Measurements from ENCODE around the gene FUT3.
"Not testable (repeated sequence)": the region's sequence is repeated elsewhere in the genome, so short reads cannot be mapped to it uniquely, and the experiment has no call there.

The FUT3 gene

GRCh38 chr19:5881543-5882299, 30.5 kb upstream of the FUT3 start:
- DNase-seq (ENCODE audit: low spot score), result no peak

DNA sequence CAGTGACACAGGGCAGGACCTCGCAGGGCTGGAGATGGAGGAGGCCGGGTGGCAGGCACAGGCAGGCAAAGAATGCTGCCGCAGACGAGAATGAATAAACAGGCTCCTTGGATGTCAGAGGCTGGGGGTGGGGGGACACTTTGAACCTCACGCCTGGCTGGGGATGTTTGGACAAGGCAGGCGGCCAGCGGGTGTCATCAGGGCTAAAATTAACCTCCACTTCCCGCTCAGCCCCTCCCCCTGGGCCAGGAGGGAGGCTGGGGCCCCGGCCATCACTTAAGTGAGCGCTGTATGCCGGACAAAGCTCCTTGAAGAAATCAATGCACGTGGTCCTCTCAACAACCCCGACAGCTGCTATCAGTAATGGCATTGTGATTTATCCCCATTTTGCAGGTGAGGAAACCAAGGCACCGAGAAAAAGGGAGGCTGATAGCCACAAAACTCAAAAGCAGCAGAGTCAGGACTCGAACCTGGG, 29.4 kb upstream of the FUT3 start:
- DNase-seq (ENCODE audit: low spot score), result no peak

DNA sequence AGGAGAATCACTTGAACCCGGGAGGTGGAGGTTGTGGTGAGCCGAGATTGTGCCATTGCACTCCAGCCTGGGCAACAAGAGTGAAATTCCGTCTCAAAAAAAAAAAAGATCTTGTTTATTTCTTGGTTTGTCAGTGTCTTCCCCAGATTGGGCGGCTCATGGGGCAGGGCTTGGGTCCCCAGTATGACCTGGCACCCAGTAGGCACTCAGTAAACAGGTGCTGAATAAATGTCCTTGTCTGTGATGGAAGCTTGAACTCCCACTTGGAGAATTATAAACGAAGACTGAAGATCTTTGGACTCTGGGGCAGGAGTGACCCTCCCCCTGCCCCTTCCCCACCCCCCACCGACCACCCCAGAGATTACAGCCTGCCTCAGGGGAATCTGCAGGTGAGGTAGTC, 28.9 kb upstream of the FUT3 start:
- no peak for DNase-seq (ENCODE audit: low spot score)

- no peak for DNase-seq (ENCODE audit: low spot score)
These were observed 26.6 kb upstream of the FUT3 start for GRCh38 chr19:5877882-5878281.

DNA sequence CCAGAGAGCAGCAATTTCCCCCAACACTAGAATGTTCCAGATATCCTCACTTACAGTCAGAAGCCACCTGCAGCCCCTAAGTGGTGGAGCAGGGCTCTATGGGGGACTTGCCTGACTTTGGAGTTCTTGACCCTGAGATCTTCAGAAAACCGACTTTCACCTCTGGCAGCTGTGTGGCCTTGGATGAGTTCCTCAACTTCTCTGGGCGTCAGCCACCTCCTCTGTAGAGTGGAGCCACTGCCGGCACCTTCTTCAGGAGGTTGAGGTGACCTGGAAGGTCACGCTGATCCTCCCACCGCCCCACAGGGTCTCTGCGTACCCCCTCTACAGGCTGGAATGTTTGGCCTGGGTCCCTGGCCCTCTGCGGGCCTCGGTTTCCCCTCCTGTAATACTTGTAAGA, 26.2 kb upstream of the FUT3 start:
- no peak for DNase-seq (ENCODE audit: low spot score)

GRCh38 chr19:5874496-5874895, 23.2 kb upstream of the FUT3 start:
- DNase-seq (ENCODE audit: low spot score), result not testable (repeated sequence)

GRCh38 chr19:5873617-5874199, 22.5 kb upstream of the FUT3 start:
- DNase-seq (ENCODE audit: low spot score), result no peak

DNA sequence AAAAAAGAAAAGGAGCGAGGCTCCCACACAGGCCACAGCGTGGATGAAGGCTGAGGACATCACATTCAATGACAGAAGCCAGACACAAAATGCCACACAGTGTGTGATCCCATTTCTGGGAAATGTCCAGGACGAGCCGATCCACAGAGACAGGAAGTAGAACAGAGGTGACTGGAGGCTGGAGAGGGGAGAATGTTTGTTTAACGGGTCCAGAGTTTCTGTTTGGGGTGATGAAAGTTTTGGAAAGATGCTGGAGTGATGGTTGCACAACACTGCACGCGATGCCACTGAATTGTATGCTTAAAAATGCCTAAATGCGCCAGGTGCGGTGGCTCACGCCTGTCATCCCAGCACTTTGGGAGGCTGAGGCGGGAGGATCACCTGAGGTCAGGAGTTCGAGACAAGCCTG, 19.7 kb upstream of the FUT3 start:
- DNase-seq (ENCODE audit: low spot score), result no peak

GRCh38 chr19:5867201-5868136, 16.2 kb upstream of the FUT3 start:
- no peak for DNase-seq (ENCODE audit: low spot score)

- DNase-seq (ENCODE audit: low spot score), result no peak
These were observed 14.5 kb upstream of the FUT3 start for GRCh38 chr19:5865772-5866171.

DNA sequence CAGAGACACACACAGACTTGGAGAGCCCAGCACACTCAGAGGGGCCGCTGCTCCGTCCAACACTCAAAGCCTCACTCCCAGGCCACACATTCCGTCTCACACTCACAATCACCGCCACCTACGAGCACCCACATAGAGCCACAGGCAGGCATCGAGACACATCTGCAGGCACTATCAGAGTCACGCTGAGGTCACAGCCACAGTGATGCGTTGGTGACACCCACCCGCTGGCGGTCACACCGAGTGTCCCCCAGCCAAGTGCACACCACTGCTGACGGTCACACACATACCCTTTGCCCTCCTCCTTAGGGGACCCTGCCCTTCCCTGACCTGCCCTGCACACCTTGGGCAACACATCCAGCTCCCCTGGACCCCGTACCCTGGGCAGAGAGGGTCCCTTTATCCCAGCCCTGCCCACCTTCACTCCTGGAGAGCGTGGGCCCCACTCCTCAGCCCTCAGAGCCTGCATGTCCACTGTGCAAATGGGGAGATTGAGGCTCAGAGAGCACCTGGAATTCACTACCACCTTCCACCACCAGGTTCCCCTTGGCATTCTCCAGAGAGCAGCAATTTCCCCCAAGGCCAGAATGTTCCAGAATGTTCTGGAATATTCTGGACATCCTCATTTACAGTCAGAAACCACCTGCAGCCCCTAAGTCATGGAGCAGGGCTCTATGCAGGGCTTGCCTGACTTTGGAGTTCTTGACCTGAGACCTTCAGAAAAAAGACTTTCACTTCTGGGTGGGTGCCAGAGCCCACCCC, 13.7 kb upstream of the FUT3 start:
- DNase-seq (ENCODE audit: low spot score), result no peak

DNA sequence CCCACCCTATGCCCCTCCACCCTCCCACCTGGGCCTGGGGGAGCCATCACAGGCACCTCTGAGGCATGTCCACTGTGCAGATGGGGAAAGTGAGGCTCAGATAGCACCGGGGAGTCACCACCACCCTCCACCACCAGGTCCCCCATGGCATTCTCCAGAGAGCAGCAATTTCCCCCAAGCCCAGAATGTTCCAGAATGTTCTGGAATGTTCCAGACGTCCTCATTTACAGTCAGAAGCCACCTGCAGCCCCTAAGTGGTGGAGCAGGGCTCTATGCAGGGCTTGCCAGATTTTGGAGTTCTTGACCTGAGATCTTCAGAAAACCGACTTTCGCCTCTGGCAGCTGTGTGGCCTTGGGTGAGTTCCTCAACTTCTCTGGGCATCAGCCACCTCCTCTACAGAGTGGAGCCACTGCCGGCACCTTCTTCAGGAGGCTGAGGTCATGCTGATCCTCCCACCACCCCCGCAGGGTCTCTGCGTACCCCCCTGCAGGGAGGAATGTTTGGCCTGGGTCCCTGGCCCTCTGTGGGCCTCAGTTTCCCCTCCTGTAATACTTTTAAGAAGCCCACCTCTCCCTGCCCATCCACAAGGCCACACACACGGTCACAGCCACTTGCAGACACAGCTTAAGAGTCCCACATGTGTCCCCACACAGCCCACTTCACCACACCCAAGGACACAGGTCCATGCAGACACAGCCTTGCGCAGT, 12.9 kb upstream of the FUT3 start:
- no peak for DNase-seq (ENCODE audit: low spot score)

GRCh38 chr19:5863030-5863665, 11.9 kb upstream of the FUT3 start:
- no peak for DNase-seq (ENCODE audit: low spot score)

- DNase-seq (ENCODE audit: low spot score), result no peak
These were observed 6.2 kb upstream of the FUT3 start for GRCh38 chr19:5857203-5858081.

DNA sequence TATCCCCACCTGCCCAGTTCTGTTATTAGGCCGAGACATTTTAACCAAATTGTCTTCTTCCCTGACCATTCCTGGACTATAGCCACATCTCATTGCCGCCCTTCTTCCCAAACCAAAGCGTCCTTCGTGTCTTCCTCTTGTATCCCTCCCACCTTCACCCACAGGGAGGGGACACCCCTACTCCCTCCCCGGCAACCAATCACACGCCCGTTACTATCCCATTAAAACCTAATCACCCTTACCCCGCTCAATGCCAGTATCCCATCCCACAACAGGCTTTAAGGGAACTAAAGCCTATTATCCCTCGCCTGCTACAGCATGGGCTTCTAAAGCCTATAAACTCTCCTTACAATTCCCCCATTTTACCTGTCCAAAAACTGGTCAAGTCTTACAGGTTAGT, 3.9 kb upstream of the FUT3 start:
- not testable (repeated sequence) for DNase-seq (ENCODE audit: low spot score)

DNA sequence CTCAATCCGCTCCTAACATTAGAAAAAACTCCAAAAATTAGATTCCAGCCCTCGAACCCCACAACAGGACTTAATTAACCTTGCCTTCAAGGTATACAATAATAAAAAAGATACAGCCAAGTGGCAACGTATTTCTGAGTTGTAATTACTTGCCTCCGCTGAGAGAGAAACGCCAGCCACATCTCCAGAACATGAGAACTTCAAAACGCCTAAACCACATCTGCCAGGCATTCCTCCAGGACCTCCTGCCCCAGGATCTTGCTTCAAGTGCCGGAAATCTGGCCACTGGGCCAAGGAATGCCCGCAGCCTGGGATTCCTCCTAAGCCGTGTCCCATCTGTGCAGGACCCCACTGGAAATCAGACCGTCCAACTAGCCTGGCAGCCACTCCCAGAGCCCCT, 2.9 kb upstream of the FUT3 start:
- DNase-seq (ENCODE audit: low spot score), result not testable (repeated sequence)

DNA sequence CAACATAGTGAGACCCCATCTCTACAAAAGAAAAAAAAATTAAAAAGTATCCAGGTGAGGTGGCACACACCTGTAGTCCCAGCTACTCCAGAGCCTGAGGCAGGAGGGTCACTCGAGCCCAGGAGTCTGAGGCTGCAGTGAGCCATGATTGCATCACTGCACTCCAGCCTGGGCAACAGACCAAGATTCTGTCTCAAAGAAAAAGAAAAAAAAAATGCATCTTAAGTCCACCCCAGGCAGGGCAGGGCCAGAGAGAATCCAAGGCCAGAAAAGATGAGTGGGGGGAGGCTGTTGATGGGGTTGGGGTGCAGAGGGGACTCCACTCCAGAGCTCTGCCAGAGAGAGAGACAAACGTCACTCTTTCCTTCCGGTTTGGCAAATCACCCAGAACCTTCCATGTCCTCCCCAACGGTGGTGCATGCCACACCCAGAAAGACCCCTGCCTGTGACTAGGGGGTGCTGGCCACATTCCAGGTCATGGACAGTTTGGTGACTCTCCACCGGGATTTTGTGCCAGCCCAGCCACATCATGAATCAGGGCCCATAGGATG, 431 bp downstream of the FUT3 start:
- DNase-seq (ENCODE audit: low spot score), result no peak

DNA sequence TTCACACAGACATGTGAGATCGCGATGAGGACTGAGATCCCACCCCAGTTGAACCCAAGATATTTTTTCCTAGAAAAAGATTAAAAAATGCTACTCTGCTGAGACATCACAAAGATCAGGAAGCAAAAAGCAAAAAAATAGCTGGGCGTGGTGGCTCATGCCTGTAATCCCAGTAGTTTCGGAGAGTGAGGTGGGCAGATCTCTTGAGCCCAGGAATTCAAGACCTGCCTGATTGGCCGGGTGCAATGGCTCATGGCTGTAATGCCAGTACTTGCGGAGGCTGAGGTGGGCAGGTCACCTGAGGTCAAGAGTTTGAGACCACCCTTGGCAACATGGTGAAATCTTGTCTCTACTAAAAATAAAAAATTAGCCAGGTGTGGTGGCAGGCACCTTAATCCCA, 1.1 kb downstream of the FUT3 start:
- DNase-seq (ENCODE audit: low spot score), result no peak

GRCh38 chr19:5848621-5849020, 2.6 kb downstream of the FUT3 start:
- DNase-seq (ENCODE audit: low spot score), result not testable (repeated sequence)
